H4 (cell line): Measurements from ENCODE around the gene PDE7B. TPM values are rescaled to one million over a fixed set of nuclear protein-coding genes. Genes with fewer than 3 reads are reported as not detected.

Experiments
- DNase-seq: peaks from one replicate; pipeline ENCODE4 v3.0.0-alpha.2; 2015; ENCODE audit warnings: low spot score
- total RNA-seq: library from RNA; depleted of rRNA; stranded (reverse); fragments of >200 nt; shearing (Covaris generic); gene quantifications from 2 replicates; pipeline ENCODE4 v1.2.3, GENCODE V29; 2014; rRNA removed

The PDE7B gene
- 1.7 and 2.3 TPM in 2 replicates for total RNA-seq

GRCh38 chr6:135851442-135852271, at the start of gene PDE7B:
PDE7B (plus strand) TSS chr6:135851701.
- DNase-seq: peak; percentile 92

- no peak for DNase-seq
Observed at GRCh38 chr6:135801755-135802465, 49.6 kb upstream of the PDE7B start.

GRCh38 chr6:135810486-135810885, 41.0 kb upstream of the PDE7B start:
- DNase-seq: no peak

- DNase-seq: no peak
Observed at GRCh38 chr6:135811170-135811569, 40.3 kb upstream of the PDE7B start.

GRCh38 chr6:135811644-135812526, 39.6 kb upstream of the PDE7B start:
- peak; percentile 64 for DNase-seq

GRCh38 chr6:135813401-135813800, 38.1 kb upstream of the PDE7B start:
- no peak for DNase-seq

- no peak for DNase-seq
Observed at GRCh38 chr6:135814043-135814442, 37.5 kb upstream of the PDE7B start.

- no peak for DNase-seq
Observed at GRCh38 chr6:135815216-135815615, 36.3 kb upstream of the PDE7B start.

- DNase-seq: no peak
Observed at GRCh38 chr6:135817035-135817434, 34.5 kb upstream of the PDE7B start.

- DNase-seq: peak; percentile 3
Observed at GRCh38 chr6:135819665-135820064, 31.8 kb upstream of the PDE7B start.

GRCh38 chr6:135820340-135820739, 31.2 kb upstream of the PDE7B start:
- DNase-seq: no peak

GRCh38 chr6:135823851-135824250, 27.6 kb upstream of the PDE7B start:
- no peak for DNase-seq

GRCh38 chr6:135826236-135826804, 25.2 kb upstream of the PDE7B start:
- no peak for DNase-seq

- DNase-seq: no peak
Observed at GRCh38 chr6:135828021-135828420, 23.5 kb upstream of the PDE7B start.

- no peak for DNase-seq
Observed at GRCh38 chr6:135830452-135830881, 21.0 kb upstream of the PDE7B start.

- DNase-seq: no peak
Observed at GRCh38 chr6:135831016-135831415, 20.5 kb upstream of the PDE7B start.

- no peak for DNase-seq
Observed at GRCh38 chr6:135832166-135832565, 19.3 kb upstream of the PDE7B start.

- no peak for DNase-seq
Observed at GRCh38 chr6:135833771-135834170, 17.7 kb upstream of the PDE7B start.

GRCh38 chr6:135837735-135838449, 13.6 kb upstream of the PDE7B start:
- DNase-seq: no peak

GRCh38 chr6:135839121-135839520, 12.4 kb upstream of the PDE7B start:
- no peak for DNase-seq
